Upper lobe of right lung (tissue), 1 donor: ENCODE results near the gene SLC13A3. TPM values are rescaled to one million over a fixed set of nuclear protein-coding genes. Genes with fewer than 3 reads are reported as not detected.

Source experiments
- ATAC-seq: fragments of 200-7000 bp; cut with Tn5 transposase; one replicate; pipeline ENCODE4 v1.9.1; 2020; ENCODE audit warnings: mild to moderate bottlenecking, moderate library complexity
- DNase-seq: peaks from one replicate; pipeline ENCODE4 v3.0.0-alpha.2; 2020
- H3K27ac ChIP-seq: fragments of 200-600 bp; one replicate; pipeline ENCODE4 v1.8.0; 2022
- H3K27me3 ChIP-seq: fragments of 200-600 bp; one replicate; pipeline ENCODE4 v1.8.0; 2022; ENCODE audit warnings: mild to moderate bottlenecking
- H3K36me3 ChIP-seq: fragments of 200-600 bp; one replicate; pipeline ENCODE4 v1.8.0; 2022
- H3K4me1 ChIP-seq: fragments of 200-600 bp; one replicate; pipeline ENCODE4 v1.8.0; 2022
- H3K4me3 ChIP-seq: fragments of 200-600 bp; one replicate; pipeline ENCODE4 v1.8.0; 2022; ENCODE audit warnings: mild to moderate bottlenecking
- H3K9me3 ChIP-seq: fragments of 200-600 bp; one replicate; pipeline ENCODE4 v1.8.0; 2022
- CTCF ChIP-seq: fragments of 200-600 bp; IDR thresholded peaks from one replicate; pipeline ENCODE4 v1.8.0; 2022; ENCODE audit warnings: antibody characterized with exemption
- intact Hi-C: fragments of 100-400 bp; cut with DNase I; formaldehyde crosslinking; loops from one replicate; pipeline ENCODE4 v1.11.0; 2022
- total RNA-seq: library from RNA; stranded (reverse); fragmentation: NEBNext Ultra II Directional; extraction: Animal tissue kit (Norgen Biotek cat#: 25700); gene quantifications from one replicate; pipeline ENCODE4 v1.2.1, GENCODE V29; 2021
- donor health status: DM: no; HTN: yes; CAD: no; lungs with severe emphysema.

SLC13A3 gene
- total RNA-seq, 1 donor from 2014 or later: 1.6 TPM

- H3K27ac ChIP-seq: no peak overlapping the region
- no peak overlapping the region for H3K4me3 ChIP-seq
- ATAC-seq (no peak), DNase-seq (no peak)
- TF ChIP-seq CTCF: no peak
- no peaks in the 10 kb centered on the region for H3K4me1 ChIP-seq
- no peaks in the 10 kb centered on the region for H3K9me3 ChIP-seq
- H3K27me3 ChIP-seq: no peaks in the 10 kb centered on the region
- no peaks in the 10 kb centered on the region for H3K36me3 ChIP-seq
- intact Hi-C loops: no loop called here
These were observed 15.6 kb downstream of the SLC13A3 start for GRCh38 chr20:46635514-46636136.

- no peak for ATAC-seq
- no peak overlapping the region for H3K27ac ChIP-seq
- H3K36me3 ChIP-seq: no peaks in the 10 kb centered on the region
- H3K4me3 ChIP-seq: no peak overlapping the region
- TF ChIP-seq CTCF: no peak
- H3K27me3 ChIP-seq: no peaks in the 10 kb centered on the region
- no peak for DNase-seq
- no peaks in the 10 kb centered on the region for H3K9me3 ChIP-seq
- intact Hi-C loops: no loop called here
- H3K4me1 ChIP-seq: no peaks in the 10 kb centered on the region
These were observed 16.7 kb downstream of the SLC13A3 start for GRCh38 chr20:46634528-46634927.

GRCh38 chr20:46631874-46632446 is 19.3 kb downstream of the SLC13A3 start:
- Histone ChIP-seq H3K36me3 (no peaks in the 10 kb centered on the region), H3K4me3 (no peak overlapping the region), H3K9me3 (no peaks in the 10 kb centered on the region), H3K4me1 (no peaks in the 10 kb centered on the region), H3K27me3 (no peaks in the 10 kb centered on the region), H3K27ac (no peak overlapping the region)
- intact Hi-C loops: no loop called here
- ATAC-seq (no peak), DNase-seq (no peak)
- no peak for TF ChIP-seq CTCF

- no peaks in the 10 kb centered on the region for H3K27me3 ChIP-seq
- H3K36me3 ChIP-seq: no peaks in the 10 kb centered on the region
- H3K27ac ChIP-seq: no peak overlapping the region
- H3K4me3 ChIP-seq: no peak overlapping the region
- ATAC-seq (peak; percentile 91), DNase-seq (peak; percentile 79)
- intact Hi-C loops: no loop called here
- H3K4me1 ChIP-seq: no peaks in the 10 kb centered on the region
- H3K9me3 ChIP-seq: no peaks in the 10 kb centered on the region
- TF ChIP-seq CTCF: no peak
These were observed 19.9 kb downstream of the SLC13A3 start for GRCh38 chr20:46631212-46631869.

GRCh38 chr20:46630306-46630705 is 21.0 kb downstream of the SLC13A3 start:
- DNase-seq: no peak
- H3K36me3 ChIP-seq: no peaks in the 10 kb centered on the region
- H3K27ac ChIP-seq: no peak overlapping the region
- no peak for ATAC-seq
- no peak overlapping the region for H3K4me3 ChIP-seq
- no peaks in the 10 kb centered on the region for H3K27me3 ChIP-seq
- no peak for TF ChIP-seq CTCF
- intact Hi-C loops: no loop called here
- no peaks in the 10 kb centered on the region for H3K9me3 ChIP-seq
- H3K4me1 ChIP-seq: no peaks in the 10 kb centered on the region
